GM12872 (cell line): Measurements from ENCODE around the gene MYNN.

Source experiments
- CTCF ChIP-seq: IDR thresholded peaks from 3 replicates; pipeline ENCODE4 v1.5.1; 2011; ENCODE audit warnings: low read depth, mild to moderate bottlenecking, low read length, moderate library complexity; ENCODE audit not compliant: insufficient read depth

MYNN gene

GRCh38 chr3:169772897-169773816, at the start of gene MYNN:
MYNN (plus strand) TSS chr3:169773396; CDS start chr3:169774296, 900 bp downstream.
- TF ChIP-seq CTCF = 0 out of 3 replicates have a peak, but pooled peaks have one; percentile 19

GRCh38 chr3:169739067-169739466, 34.1 kb upstream of the MYNN start:
- TF ChIP-seq CTCF = no peak

GRCh38 chr3:169744366-169745054, 28.7 kb upstream of the MYNN start:
- peak; percentile 28; the same call in 1 of the 3 replicates for TF ChIP-seq CTCF

GRCh38 chr3:169746924-169747323, 26.3 kb upstream of the MYNN start:
- TF ChIP-seq CTCF = no peak

GRCh38 chr3:169748670-169749069, 24.5 kb upstream of the MYNN start:
- no peak for TF ChIP-seq CTCF

GRCh38 chr3:169750665-169751064, 22.5 kb upstream of the MYNN start:
- no peak for TF ChIP-seq CTCF

- TF ChIP-seq CTCF = no peak
These were observed 21.3 kb upstream of the MYNN start for GRCh38 chr3:169751875-169752274.
